Measurements from ENCODE around the gene LPA. TPM values are rescaled to one million over a fixed set of nuclear protein-coding genes. Genes with fewer than 3 reads are reported as not detected.
"Not testable (repeated sequence)": the region's sequence is repeated elsewhere in the genome, so short reads cannot be mapped to it uniquely, and the experiment has no call there.

The LPA gene
- total RNA-seq, 2 donors from 2014 or later = not detected

DNA sequence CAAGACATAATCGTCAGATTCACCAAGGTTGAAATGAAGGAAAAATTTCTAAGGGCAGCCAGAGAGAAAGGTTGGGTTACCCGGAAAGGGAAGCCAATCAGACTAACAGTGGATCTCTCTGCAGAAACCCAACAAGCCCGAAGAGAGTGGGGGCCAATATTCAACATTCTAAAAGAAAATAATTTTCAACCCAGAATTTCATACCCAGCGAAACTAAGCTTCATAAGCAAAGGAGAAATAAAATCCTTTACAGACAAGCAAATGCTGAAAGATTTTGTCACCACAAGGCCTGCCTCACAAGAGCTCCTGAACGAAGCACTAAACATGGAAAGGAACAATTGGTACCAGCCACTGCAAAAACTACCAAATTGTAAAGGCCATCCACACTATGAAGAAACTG, 134.6 kb downstream of the LPA start:
- DNase-seq (ENCODE audit: low spot score); intact Hi-C loops (cut with DNase I): not testable (repeated sequence)

DNA sequence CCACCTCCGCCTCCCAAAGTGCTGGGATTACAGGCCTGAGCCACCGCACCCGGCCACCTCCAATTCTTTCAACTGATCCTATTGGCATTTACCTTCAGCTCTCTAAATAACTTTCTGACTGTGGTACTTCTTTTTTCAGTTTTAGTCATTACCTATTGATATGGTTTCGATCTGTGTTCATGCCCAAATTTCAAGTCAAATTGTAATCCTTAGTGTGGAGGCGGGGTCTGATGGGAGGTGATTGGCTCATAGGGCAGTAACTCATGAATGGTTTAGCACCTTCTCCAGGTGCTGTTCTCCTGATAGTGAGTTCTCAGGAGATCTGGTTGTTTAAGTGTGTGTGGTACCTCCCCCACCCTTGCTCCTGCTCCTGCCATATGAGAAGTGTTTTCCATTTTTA, 140.9 kb downstream of the LPA start:
- DNase-seq (ENCODE audit: low spot score) = no peak
- intact Hi-C loops (cut with DNase I) = no loop called here

DNA sequence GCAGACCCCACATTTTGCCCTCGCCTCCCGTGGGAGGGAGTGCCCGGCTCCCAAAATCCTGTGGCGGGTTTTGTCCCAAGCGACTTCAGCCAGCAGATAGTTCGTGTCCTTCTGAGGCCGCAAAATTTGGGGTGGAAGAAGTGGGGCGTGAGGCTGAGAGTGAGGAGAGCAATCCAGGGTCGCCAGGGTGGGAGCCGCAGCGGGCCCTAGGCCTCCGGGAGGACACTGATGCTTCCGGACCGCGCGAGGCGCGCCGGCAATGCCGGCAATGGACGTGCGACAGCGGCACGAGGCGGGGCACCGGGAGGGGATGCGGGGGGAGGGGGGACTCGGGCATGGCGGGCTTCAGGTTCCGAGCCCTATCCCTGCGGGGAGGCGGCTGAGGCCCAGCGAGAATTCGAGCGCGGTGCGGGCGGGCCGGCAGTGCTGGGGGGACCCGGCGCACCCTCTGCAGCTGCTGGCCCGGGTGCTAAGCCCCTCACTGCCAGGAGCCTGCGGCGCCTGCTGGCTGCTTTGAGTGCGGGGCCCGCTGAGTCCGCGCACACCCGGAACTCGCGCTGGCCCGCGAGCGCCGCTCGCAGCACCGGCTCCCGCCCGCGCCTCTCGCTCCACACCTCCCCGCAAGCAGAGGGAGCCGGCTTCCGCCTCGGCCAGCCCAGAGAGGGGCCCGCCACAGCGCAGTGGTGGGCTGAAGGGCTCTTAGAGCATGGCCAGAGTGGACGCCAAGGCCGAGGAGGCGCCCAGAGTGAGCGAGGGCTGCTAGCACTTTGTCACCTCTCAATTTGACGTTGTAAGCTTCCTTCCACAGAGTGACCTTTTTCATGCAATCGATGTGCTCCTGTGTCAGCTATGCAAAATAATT, 143.8 kb downstream of the LPA start:
- intact Hi-C loops (cut with DNase I) = no loop called here
- DNase-seq (ENCODE audit: low spot score) = peak; percentile 93

DNA sequence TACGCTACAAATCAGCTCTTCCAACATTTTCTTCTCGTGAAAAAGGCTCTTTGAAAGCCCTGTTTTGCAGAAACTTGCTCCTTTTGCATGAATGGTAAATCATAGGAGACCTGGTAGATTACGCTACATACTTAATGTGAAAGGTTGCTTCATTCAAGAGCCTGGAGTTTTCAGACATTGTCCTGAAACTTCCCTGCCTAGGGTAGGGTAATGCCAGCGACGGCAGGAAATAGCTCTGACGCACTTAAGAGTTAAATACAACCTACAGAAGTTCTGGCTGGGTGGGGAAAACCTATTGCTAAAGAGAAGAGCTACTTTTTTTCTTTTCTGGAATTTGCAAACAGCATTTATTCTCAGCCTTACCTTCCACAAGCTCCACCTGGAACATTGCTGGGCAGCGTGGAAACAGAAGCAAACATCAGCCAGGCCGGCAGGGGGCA, 144.5 kb downstream of the LPA start:
- no peak for DNase-seq (ENCODE audit: low spot score)
- intact Hi-C loops (cut with DNase I) = no loop called here

DNA sequence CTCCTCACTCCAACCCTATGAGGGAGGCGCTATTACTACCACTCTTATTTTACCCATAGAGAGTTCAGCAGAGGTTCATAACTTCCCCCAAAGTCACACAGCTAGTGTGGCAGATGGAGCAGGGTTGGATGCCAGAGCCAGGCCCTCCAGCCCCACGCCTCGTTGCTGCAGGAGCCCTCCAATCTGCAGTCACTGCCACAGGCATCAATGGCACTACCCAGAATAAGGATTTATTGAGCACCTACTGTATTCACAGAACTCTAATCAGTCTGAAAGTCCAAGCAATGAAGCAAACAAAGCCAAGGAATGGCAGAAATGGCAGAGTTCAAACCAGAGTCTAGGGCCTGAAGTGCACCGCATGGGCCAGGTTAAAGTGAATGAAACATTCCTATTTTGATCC, 144.9 kb downstream of the LPA start:
- no peak for DNase-seq (ENCODE audit: low spot score)
- intact Hi-C loops (cut with DNase I) = no loop called here

DNA sequence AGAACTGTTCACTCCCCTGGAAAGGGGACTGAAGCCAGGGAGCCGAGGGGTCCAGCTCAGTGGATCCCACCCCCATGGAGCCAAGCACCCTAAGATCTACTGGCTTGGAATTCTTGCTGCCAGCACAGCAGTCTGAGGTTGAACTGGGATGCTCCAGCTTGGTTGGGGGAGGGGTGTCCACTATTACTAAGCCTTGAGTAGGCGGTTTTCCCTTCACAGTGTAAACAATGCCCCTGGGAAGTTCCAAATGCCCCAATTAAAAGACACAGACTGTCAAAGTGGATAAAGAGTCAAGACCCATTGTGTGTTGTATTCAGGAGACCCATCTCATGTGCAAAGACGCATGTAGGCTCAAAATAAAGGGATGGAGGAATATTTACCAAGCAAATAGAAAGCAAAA, 150.2 kb downstream of the LPA start:
- intact Hi-C loops (cut with DNase I) = no loop called here
- no peak for DNase-seq (ENCODE audit: low spot score)

DNA sequence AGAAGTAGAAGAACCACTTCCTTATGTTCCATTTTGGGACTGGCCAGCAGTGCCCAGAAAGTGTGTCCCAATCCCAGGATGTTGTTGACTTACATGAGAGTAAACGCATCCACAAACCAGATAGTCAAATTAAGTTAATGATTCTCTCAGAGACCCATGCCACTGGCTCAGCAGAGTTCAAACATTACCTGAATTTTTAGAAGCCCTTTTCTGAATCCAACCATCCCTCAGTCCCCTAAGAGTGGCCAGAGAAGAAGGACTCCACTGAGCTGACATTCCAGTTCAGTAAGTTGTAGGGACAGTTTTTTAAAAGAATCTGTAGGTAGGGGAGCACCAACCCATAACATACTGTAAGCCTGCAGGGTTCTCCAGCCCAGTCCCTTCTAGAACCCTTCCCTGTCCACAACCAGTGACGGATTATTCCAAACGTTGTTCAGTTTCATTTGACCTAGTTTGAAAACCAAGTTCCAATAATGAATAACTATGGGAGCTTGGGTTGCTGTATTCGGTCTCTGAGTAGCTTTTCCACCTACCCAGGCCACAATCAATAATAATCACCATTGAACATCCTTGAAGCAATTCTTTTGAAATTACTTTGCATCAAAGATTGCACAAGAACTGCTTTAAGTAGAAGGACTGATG, 153.0 kb downstream of the LPA start:
- intact Hi-C loops (cut with DNase I) = no loop called here
- no peak for DNase-seq (ENCODE audit: low spot score)

DNA sequence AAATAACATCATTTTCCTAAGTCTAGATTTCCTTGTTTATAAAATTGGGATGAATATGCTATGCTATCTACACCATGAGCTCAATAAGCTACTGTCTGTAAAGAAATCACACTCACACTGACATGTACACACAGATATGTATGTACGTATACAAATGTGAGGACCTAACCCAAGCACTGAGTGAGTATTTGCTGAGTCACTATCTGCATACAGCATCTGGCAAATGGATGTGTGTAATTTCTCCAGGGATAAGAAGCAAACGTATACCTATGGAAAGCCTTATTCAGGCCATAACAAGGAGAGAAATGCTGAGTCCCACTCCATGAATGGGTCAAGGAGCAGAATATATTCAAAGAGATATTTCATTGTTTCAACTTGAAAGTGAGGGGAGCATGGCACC, 153.9 kb downstream of the LPA start:
- intact Hi-C loops (cut with DNase I) = no loop called here

DNA sequence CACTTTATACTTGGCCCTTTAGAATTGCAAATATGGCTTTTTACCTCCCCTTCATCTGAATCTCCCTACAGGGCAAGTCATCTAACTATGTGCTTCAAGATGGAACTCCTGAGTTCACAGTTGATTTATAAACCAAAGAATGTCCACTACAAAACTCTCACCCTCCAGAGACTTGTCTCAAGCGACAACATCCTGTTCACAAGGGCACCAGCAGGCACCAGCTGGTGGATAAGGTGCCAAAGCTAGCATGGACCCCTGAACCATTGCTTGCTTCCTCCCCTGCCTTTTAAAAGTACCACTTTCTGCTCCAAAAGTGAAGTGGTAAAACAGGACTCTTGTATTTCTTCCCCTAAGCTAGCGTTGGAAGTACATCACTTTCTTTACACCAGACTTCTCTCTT, 154.5 kb downstream of the LPA start:
- intact Hi-C loops (cut with DNase I) = no loop called here
- no peak for DNase-seq (ENCODE audit: low spot score)

More for the DNA sequence above, 153.9 kb downstream of the LPA start:
- DNase-seq (ENCODE audit: low spot score) = no peak

DNA sequence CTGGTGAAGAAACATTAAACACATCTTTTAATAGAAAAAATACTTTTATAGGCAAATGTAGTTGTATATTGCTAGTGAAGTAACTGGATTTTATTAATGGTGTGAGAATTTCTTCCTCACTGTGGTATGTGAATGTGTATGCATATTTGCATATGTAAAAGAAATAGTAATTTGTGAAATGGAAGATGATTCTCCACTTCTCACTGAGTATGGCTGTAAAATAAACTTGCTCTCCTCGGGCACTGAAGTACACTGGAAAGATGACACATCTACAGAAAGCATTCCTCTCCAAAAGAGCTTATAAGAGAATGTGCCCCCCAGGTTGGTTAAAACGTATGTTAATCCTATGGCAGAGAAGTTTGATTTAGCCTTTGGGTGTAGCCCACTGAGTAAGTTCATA, 155.5 kb downstream of the LPA start:
- intact Hi-C loops (cut with DNase I) = no loop called here
- DNase-seq (ENCODE audit: low spot score) = no peak

DNA sequence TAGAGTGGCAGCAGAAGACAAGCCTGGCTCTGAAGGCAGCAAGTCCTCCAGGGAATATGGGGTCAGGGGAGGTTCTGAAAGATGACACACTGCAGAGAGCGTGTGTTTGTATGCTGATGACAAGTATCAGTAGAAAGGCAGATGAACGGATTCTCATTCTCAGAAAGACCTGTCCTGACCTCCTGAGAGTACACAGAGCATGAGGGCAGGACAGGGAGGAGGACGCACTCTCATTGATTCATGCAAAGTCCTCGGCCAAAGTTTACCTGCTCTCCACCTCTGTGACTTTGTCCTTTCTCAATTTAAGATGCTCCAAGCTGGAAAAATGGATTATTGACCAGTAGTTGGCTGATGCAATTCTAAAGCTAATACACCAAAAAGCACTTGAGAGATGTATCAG, 156.7 kb downstream of the LPA start:
- no peak for DNase-seq (ENCODE audit: low spot score)
- intact Hi-C loops (cut with DNase I) = no loop called here

DNA sequence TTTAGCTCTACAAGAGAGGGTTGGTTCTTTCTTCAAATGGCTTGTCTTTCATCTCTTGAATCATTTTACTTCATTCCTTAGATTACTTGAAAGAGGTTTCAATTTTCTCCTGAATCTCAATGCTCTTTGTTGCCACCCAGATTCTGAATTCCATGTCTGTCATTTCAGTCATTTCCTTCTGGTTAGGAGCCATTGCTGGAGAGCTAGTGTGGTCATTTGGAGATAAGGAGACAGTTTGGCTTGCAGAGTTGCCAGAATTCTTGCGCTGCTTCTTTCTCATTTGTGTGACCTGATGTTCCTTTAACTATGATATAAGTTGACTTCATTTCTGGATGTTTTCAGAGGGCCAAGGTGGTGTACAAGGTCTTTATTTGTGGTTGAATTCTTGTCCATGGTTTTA, 158.1 kb downstream of the LPA start:
- intact Hi-C loops (cut with DNase I) = no loop called here
- DNase-seq (ENCODE audit: low spot score) = no peak

DNA sequence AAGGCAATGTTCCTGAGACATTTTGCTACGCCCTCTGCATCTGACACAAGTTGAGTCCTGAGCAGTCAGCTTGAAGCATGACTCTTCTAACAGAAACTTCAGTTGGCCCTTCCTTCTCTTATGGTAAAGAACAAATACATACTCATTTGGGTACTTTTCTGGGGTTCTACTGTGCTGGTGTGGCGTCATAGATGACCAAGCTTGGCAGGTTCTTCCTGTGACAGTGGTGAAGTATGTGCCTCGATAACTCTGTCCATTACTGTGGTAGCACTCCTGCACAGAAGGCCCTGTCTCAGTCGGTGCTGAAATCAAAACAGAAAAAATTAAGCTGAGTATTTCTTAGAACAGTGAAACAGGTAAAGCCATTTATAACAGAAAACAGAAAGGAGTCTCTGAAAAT, 163.4 kb downstream of the LPA start:
- intact Hi-C loops (cut with DNase I) = no loop called here

DNA sequence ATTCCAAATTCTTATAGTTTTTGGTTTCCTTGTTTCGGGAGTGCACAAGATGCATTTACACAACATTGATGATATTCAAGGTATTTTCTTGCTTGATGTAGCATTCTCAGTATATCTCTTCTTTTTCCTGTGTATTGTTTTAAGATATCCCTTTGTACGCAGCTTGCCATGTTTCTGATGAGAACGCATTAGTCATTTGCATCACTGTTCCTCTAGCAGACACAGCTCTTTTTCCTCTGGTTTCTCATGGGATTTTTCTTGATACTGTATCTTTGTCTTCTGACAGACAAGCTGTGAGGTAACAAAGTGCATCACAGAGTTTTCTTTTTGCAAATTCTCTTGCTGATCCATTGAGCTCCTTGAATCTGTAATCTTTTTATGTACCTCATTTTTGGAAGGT, 169.5 kb downstream of the LPA start:
- intact Hi-C loops (cut with DNase I) = no loop called here
- DNase-seq (ENCODE audit: low spot score) = no peak

More for the DNA sequence above, 163.4 kb downstream of the LPA start:
- no peak for DNase-seq (ENCODE audit: low spot score)

DNA sequence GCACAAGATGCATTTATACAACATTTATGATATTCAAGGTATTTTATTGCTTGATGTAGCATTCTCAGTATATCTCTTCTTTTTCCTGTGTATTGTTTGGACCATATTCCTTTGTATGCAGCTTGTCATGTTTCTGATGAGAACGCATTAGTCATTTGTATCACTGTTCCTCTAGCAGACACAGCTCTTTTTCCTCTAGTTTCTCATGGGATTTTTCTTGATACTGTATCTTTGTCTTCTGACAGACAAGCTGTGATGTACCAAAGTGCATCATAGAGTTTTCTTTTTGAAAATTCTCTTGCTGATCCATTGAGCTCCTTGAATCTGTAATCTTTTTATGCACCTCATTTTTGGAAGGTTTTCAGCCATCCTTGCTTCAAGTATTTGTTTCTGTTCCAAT, 175.0 kb downstream of the LPA start:
- DNase-seq (ENCODE audit: low spot score) = no peak
- intact Hi-C loops (cut with DNase I) = no loop called here

DNA sequence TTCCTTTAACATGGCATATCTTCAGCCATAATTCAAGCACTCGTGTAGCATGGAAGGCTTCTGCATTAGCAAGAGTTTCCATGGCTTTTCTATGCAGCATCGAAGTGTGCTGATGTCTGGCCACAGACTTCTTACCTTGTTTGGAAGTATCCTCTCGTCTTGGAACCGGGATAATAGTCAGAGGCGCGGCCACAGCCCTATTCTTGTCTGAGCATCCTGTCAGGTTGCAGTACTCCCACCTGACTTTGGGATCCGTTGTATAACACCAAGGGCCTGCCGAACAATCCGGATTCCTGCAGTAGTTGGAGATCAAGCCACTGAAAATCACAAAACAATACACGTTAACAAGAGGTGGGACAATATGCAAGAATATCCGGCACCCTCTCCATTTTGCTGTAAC, 177.0 kb downstream of the LPA start:
- intact Hi-C loops (cut with DNase I) = no loop called here
- DNase-seq (ENCODE audit: low spot score) = no peak

Other genes with a start within 250 kb of the LPA start
- not detected for gene PLG, start 38.0 kb upstream of the LPA start, total RNA-seq